ENCODE data around the gene ANO5.

Gene ANO5

GRCh38 chr11:22317656-22318055 is 124.8 kb downstream of the ANO5 start:
- in situ Hi-C loops (cut with HindIII; ENCODE audit: low sequenced_read_pairs): no loop called here

- in situ Hi-C loops (cut with HindIII; ENCODE audit: low sequenced_read_pairs): no loop called here
These were observed 138.9 kb downstream of the ANO5 start for GRCh38 chr11:22331771-22332170.

All from DLD1 (cell line).